IMR-90 (cell line): Measurements from ENCODE around the gene BSPRY. TPM values are rescaled to one million over a fixed set of nuclear protein-coding genes. Genes with fewer than 3 reads are reported as not detected.

Source experiments
- ATAC-seq: fragments of 200-7000 bp; cut with Tn5 transposase; 2 replicates; pipeline ENCODE4 v1.9.1; 2020; ENCODE audit warnings: low read depth, mild to moderate bottlenecking, moderate library complexity
- BruUV-seq: library from RNA; stranded (reverse); fragments of 400-500 nt; replicated peaks from 2 replicates; lab custom pipeline; 2021; lab: Mats Ljungman, UMichigan
- CTCF ChIA-PET: fragments of 300-600 bp; formaldehyde crosslinking; extraction: SDS; loops from one replicate; lab custom pipeline; 2021; ENCODE audit warnings: antibody characterized with exemption; lab: Yijun Ruan, JAX
- POLR2A ChIA-PET: fragments of 300-600 bp; sonication (Branson Sonifier 250); formaldehyde crosslinking; loops from one replicate; lab custom pipeline; 2022; ENCODE audit warnings: antibody characterized with exemption; ENCODE audit not compliant: unreplicated experiment; lab: Charles Lee
- DNase-seq: peaks from one replicate; pipeline ENCODE4 v3.0.0; 2013
- H2AFZ ChIP-seq: replicated peaks from 2 replicates; pipeline ENCODE3; 2013; ENCODE audit warnings: low read length, mild to moderate bottlenecking; ENCODE audit not compliant: poor library complexity
- H2AK5ac ChIP-seq: 2 replicates; pipeline ENCODE4 v1.6.1; 2013; ENCODE audit warnings: low read depth, low read length, inconsistent platforms
- H2AK9ac ChIP-seq: replicated peaks from 2 replicates; pipeline ENCODE3; 2013; ENCODE audit warnings: mild to moderate bottlenecking, low read depth, low read length, moderate library complexity; ENCODE audit not compliant: poor library complexity
- H2BK120ac ChIP-seq: 2 replicates; pipeline ENCODE4 v1.6.1; 2013; ENCODE audit warnings: low read depth, low read length, inconsistent platforms
- H2BK15ac ChIP-seq: 3 replicates; pipeline ENCODE4 v1.6.1; 2013; ENCODE audit warnings: low read depth, low read length, inconsistent platforms
- H2BK20ac ChIP-seq: 2 replicates; pipeline ENCODE4 v1.6.1; 2013; ENCODE audit warnings: low read depth, mild to moderate bottlenecking, inconsistent platforms, low read length, moderate library complexity
- H2BK5ac ChIP-seq: 2 replicates; pipeline ENCODE4 v1.6.1; 2013; ENCODE audit warnings: mild to moderate bottlenecking, low read depth, low read length, inconsistent platforms; ENCODE audit not compliant: poor library complexity, severe bottlenecking
- H3K14ac ChIP-seq: replicated peaks from 2 replicates; pipeline ENCODE4 v1.6.1; 2013; ENCODE audit warnings: low read depth, low read length, inconsistent platforms
- H3K18ac ChIP-seq: 2 replicates; pipeline ENCODE4 v1.6.1; 2013; ENCODE audit warnings: low read depth, low read length, control low read depth
- H3K23ac ChIP-seq: 2 replicates; pipeline ENCODE4 v1.6.1; 2013; ENCODE audit warnings: low read depth, low read length, inconsistent platforms
- H3K27ac ChIP-seq: 2 replicates; pipeline ENCODE4 v1.5.1; 2013; ENCODE audit warnings: mild to moderate bottlenecking, control low read depth, low read length; ENCODE audit not compliant: insufficient read depth
- H3K27me3 ChIP-seq: 2 replicates; pipeline ENCODE4 v1.6.1; 2013; ENCODE audit warnings: low read length; ENCODE audit not compliant: control insufficient read depth, insufficient read depth
- H3K36me3 ChIP-seq: 2 replicates; pipeline ENCODE4 v1.6.1; 2013; ENCODE audit warnings: low read length, mixed read lengths; ENCODE audit not compliant: control insufficient read depth, insufficient read depth
- H3K4ac ChIP-seq: 2 replicates; pipeline ENCODE4 v1.6.1; 2013; ENCODE audit warnings: low read depth, low read length, inconsistent platforms
- H3K4me1 ChIP-seq: 2 replicates; pipeline ENCODE4 v1.6.1; 2013; ENCODE audit warnings: low read length, mixed read lengths; ENCODE audit not compliant: control insufficient read depth, insufficient read depth
- H3K4me2 ChIP-seq: 2 replicates; pipeline ENCODE4 v1.6.1; 2013; ENCODE audit warnings: low read depth, mild to moderate bottlenecking, control low read depth, low read length, moderate library complexity
- H3K4me3 ChIP-seq: 2 replicates; pipeline ENCODE4 v1.5.1; 2013; ENCODE audit warnings: low read depth, mild to moderate bottlenecking, control low read depth, low read length, moderate library complexity; ENCODE audit not compliant: insufficient read depth
- H3K56ac ChIP-seq: 2 replicates; pipeline ENCODE4 v1.6.1; 2013; ENCODE audit warnings: low read length, inconsistent platforms; ENCODE audit not compliant: insufficient read depth; ENCODE audit errors: extremely low read depth
- H3K79me1 ChIP-seq, 2 experiments: 2 replicates each; pipeline ENCODE4 v1.6.1; 2013; ENCODE audit warnings: low read length in 2 of 2, inconsistent platforms in 1 of 2, low read depth in 1 of 2
- H3K9ac ChIP-seq: 2 replicates; pipeline ENCODE4 v1.6.1; 2013; ENCODE audit warnings: low read depth, low read length, control low read depth
- H3K9me1 ChIP-seq: 2 replicates; pipeline ENCODE4 v1.6.1; 2013; ENCODE audit warnings: low read length, inconsistent platforms; ENCODE audit not compliant: insufficient read depth
- H3K9me3 ChIP-seq: 2 replicates; pipeline ENCODE4 v1.6.1; 2013; ENCODE audit warnings: low read length; ENCODE audit not compliant: control insufficient read depth, insufficient read depth
- H4K20me1 ChIP-seq: 2 replicates; pipeline ENCODE4 v1.6.1; 2013; ENCODE audit warnings: low read length, inconsistent platforms; ENCODE audit not compliant: insufficient read depth
- H4K5ac ChIP-seq: 2 replicates; pipeline ENCODE4 v1.6.1; 2013; ENCODE audit warnings: mild to moderate bottlenecking, low read depth, low read length, control low read depth
- H4K8ac ChIP-seq, 2 experiments: 2 replicates each; pipeline ENCODE4 v1.6.1; 2013; ENCODE audit warnings: low read depth in 2 of 2, low read length in 2 of 2, control low read depth in 1 of 2, inconsistent platforms in 1 of 2
- H4K91ac ChIP-seq: 2 replicates; pipeline ENCODE4 v1.6.1; 2013; ENCODE audit warnings: low read depth, low read length, inconsistent platforms; ENCODE audit not compliant: insufficient read depth
- CTCF ChIP-seq: conservative IDR thresholded peaks from 2 replicates; pipeline ENCODE4 v1.5.1; 2012; ENCODE audit warnings: mild to moderate bottlenecking, low read depth, low read length, improper control_type of control experiment
- MAZ ChIP-seq: IDR thresholded peaks from 2 replicates; pipeline ENCODE4 v1.6.1; 2012; ENCODE audit warnings: low read depth, mild to moderate bottlenecking, low read length, improper control_type of control experiment, moderate library complexity, borderline replicate concordance
- RAD21 ChIP-seq: IDR thresholded peaks from 2 replicates; pipeline ENCODE4 v1.6.1; 2012; ENCODE audit warnings: low read length, improper control_type of control experiment
- WGBS, 2 experiments: methylation state at CpG; one replicate each; pipeline versions ENCODE4 v1.1.5 to v1.1.7; 2013; ENCODE audit warnings: missing lambda C conversion rate in 2 of 2; ENCODE audit not compliant: insufficient read length in 1 of 2; ENCODE audit errors: extremely low coverage in 2 of 2; 5-methylcytosine and 5-hydroxymethylcytosine counted together
- dilution Hi-C: fragments of 300-500 bp; cut with HindIII; formaldehyde crosslinking; loops from one replicate; pipeline ENCODE4 v1.14.3; 2018; ENCODE audit warnings: low sequenced_read_pairs; ENCODE audit not compliant: unreplicated experiment
- in situ Hi-C: fragments of 300-500 bp; cut with MboI; formaldehyde crosslinking; loops from 3 replicates; pipeline ENCODE4 v1.14.3; 2019; ENCODE audit warnings: low sequenced_read_pairs, inconsistent platforms, mixed read lengths
- intact Hi-C: fragments of 100-400 bp; cut with micrococcal nuclease; formaldehyde crosslinking; loops from 2 replicates; pipeline ENCODE4 v1.10.0; 2022
- polyA plus RNA-seq, 3 experiments: library from polyadenylated mRNA; depleted of rRNA; stranded (reverse); fragments of >200 nt; gene quantifications; 2 replicates each; pipeline ENCODE4 v1.2.3, GENCODE V29; 2012; ENCODE audit warnings: low replicate concordance in 1 of 3
- total RNA-seq: library from RNA; depleted of rRNA; stranded (reverse); fragments of >200 nt; gene quantifications from 2 replicates; pipeline ENCODE4 v1.2.3, GENCODE V29; 2012

The BSPRY gene
- total and polyA plus RNA-seq, 2 of the 4 experiments (the other 2 are of a cell fraction): not detected

GRCh38 chr9:113373676-113374392 is 24.5 kb downstream of the BSPRY start:
- H3K27ac ChIP-seq: no peak overlapping the region
- H3K56ac ChIP-seq: no peak overlapping the region
- 92% methylated on average over 15 of the region's 24 CpGs; no CpG with 5 or more reads in 1 of the 2 experiments for WGBS, 2 experiments
- no peaks in the 10 kb centered on the region for H3K9me3 ChIP-seq
- no peak overlapping the region for H2BK20ac ChIP-seq
- ChIA-PET POLR2A (no interaction called here), CTCF (interaction anchor here (0.9 to 1.0 kb wide), 2 partner anchors 9 to 28 kb away, joined by 3 to 4 read pairs; partner anchors contain the start of gene ALAD)
- no peaks in the 10 kb centered on the region for H3K9me1 ChIP-seq
- no peaks in the 10 kb centered on the region for H4K20me1 ChIP-seq
- no peak for DNase-seq
- dilution Hi-C loops: no loop called here
- H3K36me3 ChIP-seq: peaks cover 12% of the 10 kb centered on the region; the same call in 1 of the 2 replicates
- ATAC-seq: no peak
- no peak for TF ChIP-seq MAZ
- no peak for TF ChIP-seq CTCF
- no peak for TF ChIP-seq RAD21
- intact Hi-C loops: no loop called here
- H3K79me1 ChIP-seq: peaks cover 0 to 8% of the 10 kb centered on the region in 2 experiments; a peak in 1 of 4 replicates
- H2BK120ac ChIP-seq: no peak overlapping the region
- no peak overlapping the region for H3K23ac ChIP-seq
- H3K9ac ChIP-seq: no peak overlapping the region
- no TSS peak for BruUV-seq
- no peak overlapping the region for H3K14ac ChIP-seq
- H4K91ac ChIP-seq: no peak overlapping the region
- H3K4me2 ChIP-seq: no peak overlapping the region
- peaks cover 2% of the 10 kb centered on the region; the same call in 1 of the 2 replicates for H3K4me1 ChIP-seq
- no peak overlapping the region for H2BK5ac ChIP-seq
- no peak overlapping the region for H2AK5ac ChIP-seq
- H2AFZ ChIP-seq: no peak overlapping the region
- peaks cover 6% of the 10 kb centered on the region; the same call in 1 of the 2 replicates for H3K27me3 ChIP-seq
- H3K4me3 ChIP-seq: no peak overlapping the region
- no peak overlapping the region for H4K5ac ChIP-seq
- H2AK9ac ChIP-seq: no peak overlapping the region
- no peak overlapping the region for H3K4ac ChIP-seq
- in situ Hi-C loops: no loop called here
- H4K8ac ChIP-seq: no peak overlapping the region
- H3K18ac ChIP-seq: no peak overlapping the region
- H2BK15ac ChIP-seq: no peak overlapping the region
